Measurements from ENCODE around the gene NHP2.

GRCh38 chr5:178192244-178192643 is 38.6 kb upstream of the NHP2 start:
- TF ChIP-seq CTCF (IDR thresholded peaks at IDR 0.05 in 4 of 5, conservative IDR thresholded peaks at IDR 0.05 in 1 of 5) (no peak), POLR2A (IDR thresholded peaks at IDR 0.05) (no peak)
